Mucosa of descending colon (tissue), 3 donors: ENCODE data around the gene DGUOK. TPM values are rescaled to one million over a fixed set of nuclear protein-coding genes. Genes with fewer than 3 reads are reported as not detected.

ENCODE experiments used
- ATAC-seq: fragments of 200-7000 bp; cut with Tn5 transposase; one replicate; pipeline ENCODE4 v1.9.1; 2020; ENCODE audit warnings: mild to moderate bottlenecking, moderate library complexity
- DNase-seq, 3 donors: peaks; one replicate each; pipeline ENCODE4 v3.0.0-alpha.2; 2020
- H3K36me3 ChIP-seq: fragments of 200-600 bp; one replicate; pipeline ENCODE4 v1.8.0; 2021; ENCODE audit warnings: low read depth, mild to moderate bottlenecking
- H3K4me1 ChIP-seq: fragments of 200-600 bp; one replicate; pipeline ENCODE4 v1.8.0; 2021; ENCODE audit warnings: low read depth, mild to moderate bottlenecking
- H3K4me3 ChIP-seq: fragments of 200-600 bp; one replicate; pipeline ENCODE4 v1.8.0; 2021; ENCODE audit warnings: mild to moderate bottlenecking
- H3K9me3 ChIP-seq: fragments of 200-600 bp; one replicate; pipeline ENCODE4 v1.8.0; 2021; ENCODE audit warnings: mild to moderate bottlenecking
- CTCF ChIP-seq: fragments of 200-600 bp; IDR thresholded peaks from one replicate; pipeline ENCODE4 v1.8.0; 2022; ENCODE audit warnings: antibody characterized with exemption, mild to moderate bottlenecking
- intact Hi-C, 2 donors: fragments of 100-400 bp; cut with DNase I in 1 of 2; cut with micrococcal nuclease in 1 of 2; formaldehyde crosslinking; loops; one replicate each; pipeline versions ENCODE4 v1.11.0 to v1.11.1; 2022; cut with DNase I, micrococcal nuclease
- total RNA-seq, 3 donors: library from RNA; stranded (reverse); fragmentation: NEBNext Ultra II Directional in 2 of 3; extraction: Animal tissue kit (Norgen Biotek cat#: 25700) in 2 of 3; gene quantifications; one replicate each; pipeline versions ENCODE4 v1.2.1 to v1.2.4, GENCODE V29; 2021 to 2023
- donor health status: DM: no; HTN: no; CAD: no; lungs with moderate emphysema.
- donor health status: DM: no; HTN: no; CAD: no.
- donor health status: DM: no; HTN: yes; CAD: no.

DGUOK gene
- total RNA-seq, 3 donors from 2014 or later, result 36.5 to 61.3 (median 57.8) TPM

GRCh38 chr2:73995810-73996209 is 69.1 kb downstream of the DGUOK start:
- DNase-seq (no peak), ATAC-seq (no peak)
- no peak overlapping the region for H3K4me3 ChIP-seq
- peaks cover 10% of the 10 kb centered on the region for H3K4me1 ChIP-seq
- intact Hi-C loops, result no loop called here
- no peak for TF ChIP-seq CTCF
- H3K9me3 ChIP-seq, result no peaks in the 10 kb centered on the region
- H3K36me3 ChIP-seq, result no peaks in the 10 kb centered on the region

GRCh38 chr2:73997813-73998212 is 71.1 kb downstream of the DGUOK start:
- DNase-seq (no peak), ATAC-seq (no peak)
- TF ChIP-seq CTCF, result no peak
- H3K4me1 ChIP-seq, result peaks cover 12% of the 10 kb centered on the region
- intact Hi-C loops, result no loop called here
- no peaks in the 10 kb centered on the region for H3K36me3 ChIP-seq
- H3K4me3 ChIP-seq, result no peak overlapping the region
- H3K9me3 ChIP-seq, result no peaks in the 10 kb centered on the region

DNA sequence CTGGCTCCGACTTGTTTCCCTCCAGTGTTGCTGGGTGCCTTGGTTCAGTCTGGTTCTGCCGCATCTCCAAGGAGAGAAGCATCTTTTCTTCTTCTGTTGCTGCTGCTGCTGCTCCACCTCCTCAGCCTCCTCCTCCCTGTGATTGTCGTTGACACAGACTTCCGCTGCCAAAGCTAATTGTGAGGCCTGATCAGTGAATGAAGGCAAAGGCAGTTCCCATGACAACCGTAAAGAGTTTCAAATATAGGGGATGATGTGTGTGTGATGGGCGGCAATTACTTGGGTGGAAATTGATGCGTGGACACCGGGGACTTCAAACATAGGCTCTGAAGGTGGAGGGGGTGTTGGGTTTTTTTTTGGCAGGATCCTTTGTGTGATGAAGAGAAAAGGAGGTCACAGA is 71.8 kb downstream of the DGUOK start:
- ATAC-seq, result no peak
- H3K9me3 ChIP-seq, result no peaks in the 10 kb centered on the region
- no peak for TF ChIP-seq CTCF
- DNase-seq, result no peak
- no peak overlapping the region for H3K4me3 ChIP-seq
- peaks cover 16% of the 10 kb centered on the region for H3K4me1 ChIP-seq
- intact Hi-C loops, result no loop called here
- no peaks in the 10 kb centered on the region for H3K36me3 ChIP-seq

DNA sequence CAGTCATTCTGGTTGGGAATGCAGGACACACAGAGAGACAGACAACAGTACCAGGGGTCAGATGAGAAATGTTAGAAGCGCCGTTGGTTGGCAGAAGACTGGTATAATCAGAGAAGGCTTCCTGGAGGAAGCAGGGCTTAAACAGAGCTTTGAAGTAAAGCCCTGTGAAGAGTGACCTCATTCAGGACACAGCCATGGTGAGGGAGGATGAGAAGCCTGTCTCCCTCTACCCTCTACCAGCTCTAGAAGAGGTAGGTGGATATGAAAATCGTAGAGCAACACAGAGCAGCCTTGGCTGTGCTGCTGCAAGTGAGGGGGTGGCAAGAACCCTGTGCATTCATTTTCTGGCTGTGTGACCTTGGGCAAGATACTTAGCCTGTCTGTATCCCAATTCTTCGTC is 72.3 kb downstream of the DGUOK start:
- no peak for DNase-seq
- H3K4me1 ChIP-seq, result peaks cover 21% of the 10 kb centered on the region
- no peaks in the 10 kb centered on the region for H3K36me3 ChIP-seq
- H3K4me3 ChIP-seq, result no peak overlapping the region
- H3K9me3 ChIP-seq, result no peaks in the 10 kb centered on the region
- ATAC-seq, result no peak
- TF ChIP-seq CTCF, result no peak
- intact Hi-C loops, result no loop called here

- Histone ChIP-seq H3K36me3 (no peaks in the 10 kb centered on the region), H3K9me3 (no peaks in the 10 kb centered on the region), H3K4me1 (peaks cover 21% of the 10 kb centered on the region), H3K4me3 (no peak overlapping the region)
- DNase-seq (peak in 2 of 3 donors; percentile 53 to 65), ATAC-seq (peak; percentile 58)
- TF ChIP-seq CTCF, result no peak
- intact Hi-C loops, result no loop called here
Observed at GRCh38 chr2:73999881-74000597, 73.4 kb downstream of the DGUOK start.
